HEK293 (cell line): ENCODE measurements around the gene LONP2.

Source experiments
- CTCF ChIA-PET: fragments of 350-600 bp; formaldehyde crosslinking; extraction: SDS; loops from one replicate; lab custom pipeline; 2021; ENCODE audit warnings: antibody characterized with exemption; lab: Yijun Ruan, JAX
- POLR2A ChIA-PET: fragments of 300-600 bp; formaldehyde crosslinking; extraction: SDS; loops from one replicate; lab custom pipeline; 2020; ENCODE audit warnings: antibody characterized with exemption, inconsistent platforms; lab: Yijun Ruan, JAX
- H3K27ac ChIP-seq: fragments of 200-500 bp; sonication (Bioruptor generic); 2 replicates; pipeline ENCODE4 v1.5.1; 2014; ENCODE audit warnings: low read depth, low read length, control low read depth, inconsistent platforms; ENCODE audit errors: extremely low read depth
- H3K36me3 ChIP-seq, 2 experiments: fragments of 200-500 bp in 1 of 2; sonication (Bioruptor generic) in 1 of 2; 1 replicate in 1 of 2; 2 replicates in 1 of 2; pipeline ENCODE4 v1.5.1; 2014 to 2017; ENCODE audit warnings: inconsistent platforms in 2 of 2, low read length in 2 of 2; ENCODE audit not compliant: control insufficient read depth in 2 of 2, insufficient read depth in 1 of 2
- H3K4me1 ChIP-seq: fragments of 200-500 bp; sonication (Bioruptor generic); 2 replicates; pipeline ENCODE4 v1.5.1; 2014; ENCODE audit warnings: mild to moderate bottlenecking, low read length, inconsistent platforms; ENCODE audit not compliant: control insufficient read depth, insufficient read depth
- H3K4me3 ChIP-seq: 2 replicates; pipeline ENCODE4 v1.5.1; 2011; ENCODE audit warnings: low read depth, mild to moderate bottlenecking, control low read depth, low read length, moderate library complexity
- H3K9me3 ChIP-seq: fragments of 200-500 bp; sonication (Bioruptor generic); 2 replicates; pipeline ENCODE4 v1.5.1; 2014; ENCODE audit warnings: low read depth, low read length, inconsistent platforms; ENCODE audit not compliant: control insufficient read depth, insufficient read depth
- GLI2 ChIP-seq: fragments of 450-650 bp; formaldehyde crosslinking; IDR thresholded peaks from 2 replicates; pipeline ENCODE4; 2017; ENCODE audit warnings: missing biosample characterization, missing genetic modification characterization, low read depth, borderline replicate concordance
- SCRT2 ChIP-seq: fragments of 450-650 bp; formaldehyde crosslinking; IDR thresholded peaks from 2 replicates; pipeline ENCODE4 v1.5.1; 2016; ENCODE audit warnings: missing biosample characterization, missing genetic modification characterization
- ZBTB8A ChIP-seq: fragments of 450-650 bp; formaldehyde crosslinking; IDR thresholded peaks from 2 replicates; pipeline ENCODE4 v1.5.1; 2016; ENCODE audit warnings: missing biosample characterization, missing genetic modification characterization
- ZNF311 ChIP-seq: fragments of 450-650 bp; formaldehyde crosslinking; IDR thresholded peaks from 2 replicates; pipeline ENCODE4 v1.5.1; 2017; ENCODE audit warnings: missing biosample characterization, missing genetic modification characterization, borderline replicate concordance
- ZNF501 ChIP-seq: fragments of 450-650 bp; formaldehyde crosslinking; IDR thresholded peaks from 2 replicates; pipeline ENCODE4 v1.5.1; 2016; ENCODE audit warnings: missing biosample characterization, missing genetic modification characterization
- ZNF514 ChIP-seq: fragments of 450-650 bp; formaldehyde crosslinking; IDR thresholded peaks from 2 replicates; pipeline ENCODE4 v1.5.1; 2016; ENCODE audit warnings: missing biosample characterization, missing genetic modification characterization
- ZNF585B ChIP-seq: fragments of 450-650 bp; formaldehyde crosslinking; IDR thresholded peaks from 2 replicates; pipeline ENCODE4 v1.5.1; 2016; ENCODE audit warnings: missing biosample characterization, missing genetic modification characterization
- ZNF660 ChIP-seq: fragments of 450-650 bp; IDR thresholded peaks from 2 replicates; pipeline ENCODE4 v1.5.1; 2018; ENCODE audit warnings: missing biosample characterization, mild to moderate bottlenecking, missing genetic modification characterization
- ZNF747 ChIP-seq: fragments of 450-650 bp; formaldehyde crosslinking; IDR thresholded peaks from 2 replicates; pipeline ENCODE4 v1.5.1; 2016; ENCODE audit warnings: missing biosample characterization, missing genetic modification characterization
- ZNF830 ChIP-seq: fragments of 450-650 bp; IDR thresholded peaks from 2 replicates; pipeline ENCODE4 v1.5.0; 2018; ENCODE audit warnings: missing biosample characterization, missing genetic modification characterization, low read depth, mild to moderate bottlenecking, moderate library complexity
- ZSCAN30 ChIP-seq: fragments of 450-650 bp; IDR thresholded peaks from 2 replicates; pipeline ENCODE4 v1.5.1; 2018; ENCODE audit warnings: missing biosample characterization, mild to moderate bottlenecking, missing genetic modification characterization, moderate library complexity
- TF ChIP-seq, protein P1 (sequence below): fragments of 450-650 bp; formaldehyde crosslinking; IDR thresholded peaks from 2 replicates; pipeline ENCODE4 v1.5.1; 2016; ENCODE audit warnings: missing biosample characterization, missing genetic modification characterization
- TF ChIP-seq, protein P2 (sequence below): fragments of 450-650 bp; formaldehyde crosslinking; IDR thresholded peaks from 2 replicates; pipeline ENCODE4 v1.5.1; 2017; ENCODE audit warnings: missing biosample characterization, mild to moderate bottlenecking, missing genetic modification characterization, moderate library complexity
- TF ChIP-seq, protein P3 (sequence below): fragments of 450-650 bp; formaldehyde crosslinking; IDR thresholded peaks from 2 replicates; pipeline ENCODE4 v1.5.1; 2016; ENCODE audit warnings: missing biosample characterization, missing genetic modification characterization
- TF ChIP-seq, protein P4 (sequence below): fragments of 450-650 bp; formaldehyde crosslinking; optimal IDR thresholded peaks from 2 replicates; pipeline ENCODE3; 2016; ENCODE audit warnings: missing biosample characterization, mild to moderate bottlenecking, missing genetic modification characterization
- TF ChIP-seq, protein P5 (sequence below): fragments of 450-650 bp; formaldehyde crosslinking; IDR thresholded peaks from 2 replicates; pipeline ENCODE4 v1.5.1; 2017; ENCODE audit warnings: missing biosample characterization, missing genetic modification characterization
- TF ChIP-seq, protein P6 (sequence below): fragments of 450-650 bp; formaldehyde crosslinking; IDR thresholded peaks from 2 replicates; pipeline ENCODE4 v1.5.1; 2016; ENCODE audit warnings: missing biosample characterization, missing genetic modification characterization

Gene LONP2

DNA sequence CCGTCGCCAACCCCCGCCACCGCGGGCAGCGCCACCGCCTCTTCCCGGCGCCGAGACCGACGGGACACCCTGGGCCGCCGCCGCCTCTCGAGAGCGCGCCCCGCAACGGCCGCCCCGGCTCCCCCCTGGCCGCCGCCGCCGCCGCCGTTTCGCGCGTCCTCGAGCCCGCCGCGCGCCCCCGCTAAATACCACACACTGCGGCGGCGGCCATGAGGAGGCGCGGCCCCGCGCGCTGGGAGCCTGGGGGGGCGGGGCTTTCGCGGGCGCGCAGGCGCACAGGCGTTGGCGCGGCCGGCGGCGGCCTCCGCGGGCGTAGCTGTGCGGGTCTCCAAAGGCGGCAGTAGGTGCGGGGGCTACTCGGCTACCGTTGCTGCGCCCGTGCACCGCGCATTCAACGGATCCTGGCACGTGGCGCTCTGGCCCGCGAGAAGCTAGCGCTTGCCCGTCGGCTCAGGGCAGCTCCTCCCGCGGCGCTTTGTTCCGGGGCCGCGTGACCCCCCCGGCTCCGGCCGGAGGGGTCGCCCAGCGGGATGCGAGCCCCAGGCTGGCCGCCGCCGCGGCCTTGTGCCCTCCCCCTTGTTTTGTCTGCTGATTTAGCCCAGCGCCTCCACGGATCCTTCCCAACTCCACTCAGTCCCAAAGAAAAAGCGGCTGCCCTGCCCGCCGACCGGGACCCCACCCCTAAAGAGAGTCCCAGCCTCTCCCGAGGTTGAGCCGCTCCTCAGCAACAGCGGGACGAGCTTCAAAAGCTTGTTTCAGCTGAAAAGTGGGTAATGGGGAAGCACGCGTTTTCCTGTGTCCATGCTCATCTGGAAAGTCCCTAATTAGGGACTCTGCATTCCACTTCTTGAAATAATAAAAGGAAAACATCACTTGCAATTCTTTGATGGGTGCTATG, 141.4 kb downstream of the LONP2 start, which contains the start of gene SIAH1 (continued):
- TF ChIP-seq, protein P1, sequence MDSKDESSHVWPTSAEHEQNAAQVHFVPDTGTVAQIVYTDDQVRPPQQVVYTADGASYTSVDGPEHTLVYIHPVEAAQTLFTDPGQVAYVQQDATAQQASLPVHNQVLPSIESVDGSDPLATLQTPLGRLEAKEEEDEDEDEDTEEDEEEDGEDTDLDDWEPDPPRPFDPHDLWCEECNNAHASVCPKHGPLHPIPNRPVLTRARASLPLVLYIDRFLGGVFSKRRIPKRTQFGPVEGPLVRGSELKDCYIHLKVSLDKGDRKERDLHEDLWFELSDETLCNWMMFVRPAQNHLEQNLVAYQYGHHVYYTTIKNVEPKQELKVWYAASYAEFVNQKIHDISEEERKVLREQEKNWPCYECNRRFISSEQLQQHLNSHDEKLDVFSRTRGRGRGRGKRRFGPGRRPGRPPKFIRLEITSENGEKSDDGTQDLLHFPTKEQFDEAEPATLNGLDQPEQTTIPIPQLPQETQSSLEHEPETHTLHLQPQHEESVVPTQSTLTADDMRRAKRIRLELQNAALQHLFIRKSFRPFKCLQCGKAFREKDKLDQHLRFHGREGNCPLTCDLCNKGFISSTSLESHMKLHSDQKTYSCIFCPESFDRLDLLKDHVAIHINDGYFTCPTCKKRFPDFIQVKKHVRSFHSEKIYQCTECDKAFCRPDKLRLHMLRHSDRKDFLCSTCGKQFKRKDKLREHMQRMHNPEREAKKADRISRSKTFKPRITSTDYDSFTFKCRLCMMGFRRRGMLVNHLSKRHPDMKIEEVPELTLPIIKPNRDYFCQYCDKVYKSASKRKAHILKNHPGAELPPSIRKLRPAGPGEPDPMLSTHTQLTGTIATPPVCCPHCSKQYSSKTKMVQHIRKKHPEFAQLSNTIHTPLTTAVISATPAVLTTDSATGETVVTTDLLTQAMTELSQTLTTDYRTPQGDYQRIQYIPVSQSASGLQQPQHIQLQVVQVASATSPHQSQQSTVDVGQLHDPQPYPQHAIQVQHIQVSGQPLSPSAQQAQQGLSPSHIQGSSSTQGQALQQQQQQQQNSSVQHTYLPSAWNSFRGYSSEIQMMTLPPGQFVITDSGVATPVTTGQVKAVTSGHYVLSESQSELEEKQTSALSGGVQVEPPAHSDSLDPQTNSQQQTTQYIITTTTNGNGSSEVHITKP, result peak; percentile 53
- TF ChIP-seq ZSCAN30 (tag by site-specific recombination) (peak; percentile 85; the same call in 1 of the 2 replicates), ZNF660 (tag by site-specific recombination) (peak; percentile 74), ZBTB8A (peak; percentile 82)
- TF ChIP-seq, protein P2, sequence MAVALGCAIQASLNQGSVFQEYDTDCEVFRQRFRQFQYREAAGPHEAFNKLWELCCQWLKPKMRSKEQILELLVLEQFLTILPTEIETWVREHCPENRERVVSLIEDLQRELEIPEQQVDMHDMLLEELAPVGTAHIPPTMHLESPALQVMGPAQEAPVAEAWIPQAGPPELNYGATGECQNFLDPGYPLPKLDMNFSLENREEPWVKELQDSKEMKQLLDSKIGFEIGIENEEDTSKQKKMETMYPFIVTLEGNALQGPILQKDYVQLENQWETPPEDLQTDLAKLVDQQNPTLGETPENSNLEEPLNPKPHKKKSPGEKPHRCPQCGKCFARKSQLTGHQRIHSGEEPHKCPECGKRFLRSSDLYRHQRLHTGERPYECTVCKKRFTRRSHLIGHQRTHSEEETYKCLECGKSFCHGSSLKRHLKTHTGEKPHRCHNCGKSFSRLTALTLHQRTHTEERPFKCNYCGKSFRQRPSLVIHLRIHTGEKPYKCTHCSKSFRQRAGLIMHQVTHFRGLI (tag by site-specific recombination), result peak; percentile 66
- TF ChIP-seq, protein P3, sequence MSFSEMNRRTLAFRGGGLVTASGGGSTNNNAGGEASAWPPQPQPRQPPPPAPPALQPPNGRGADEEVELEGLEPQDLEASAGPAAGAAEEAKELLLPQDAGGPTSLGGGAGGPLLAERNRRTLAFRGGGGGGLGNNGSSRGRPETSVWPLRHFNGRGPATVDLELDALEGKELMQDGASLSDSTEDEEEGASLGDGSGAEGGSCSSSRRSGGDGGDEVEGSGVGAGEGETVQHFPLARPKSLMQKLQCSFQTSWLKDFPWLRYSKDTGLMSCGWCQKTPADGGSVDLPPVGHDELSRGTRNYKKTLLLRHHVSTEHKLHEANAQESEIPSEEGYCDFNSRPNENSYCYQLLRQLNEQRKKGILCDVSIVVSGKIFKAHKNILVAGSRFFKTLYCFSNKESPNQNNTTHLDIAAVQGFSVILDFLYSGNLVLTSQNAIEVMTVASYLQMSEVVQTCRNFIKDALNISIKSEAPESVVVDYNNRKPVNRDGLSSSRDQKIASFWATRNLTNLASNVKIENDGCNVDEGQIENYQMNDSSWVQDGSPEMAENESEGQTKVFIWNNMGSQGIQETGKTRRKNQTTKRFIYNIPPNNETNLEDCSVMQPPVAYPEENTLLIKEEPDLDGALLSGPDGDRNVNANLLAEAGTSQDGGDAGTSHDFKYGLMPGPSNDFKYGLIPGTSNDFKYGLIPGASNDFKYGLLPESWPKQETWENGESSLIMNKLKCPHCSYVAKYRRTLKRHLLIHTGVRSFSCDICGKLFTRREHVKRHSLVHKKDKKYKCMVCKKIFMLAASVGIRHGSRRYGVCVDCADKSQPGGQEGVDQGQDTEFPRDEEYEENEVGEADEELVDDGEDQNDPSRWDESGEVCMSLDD, result no peak
- TF ChIP-seq, protein P4, sequence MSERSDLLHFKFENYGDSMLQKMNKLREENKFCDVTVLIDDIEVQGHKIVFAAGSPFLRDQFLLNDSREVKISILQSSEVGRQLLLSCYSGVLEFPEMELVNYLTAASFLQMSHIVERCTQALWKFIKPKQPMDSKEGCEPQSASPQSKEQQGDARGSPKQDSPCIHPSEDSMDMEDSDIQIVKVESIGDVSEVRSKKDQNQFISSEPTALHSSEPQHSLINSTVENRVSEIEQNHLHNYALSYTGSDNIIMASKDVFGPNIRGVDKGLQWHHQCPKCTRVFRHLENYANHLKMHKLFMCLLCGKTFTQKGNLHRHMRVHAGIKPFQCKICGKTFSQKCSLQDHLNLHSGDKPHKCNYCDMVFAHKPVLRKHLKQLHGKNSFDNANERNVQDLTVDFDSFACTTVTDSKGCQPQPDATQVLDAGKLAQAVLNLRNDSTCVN (tag by site-specific recombination), result peak; percentile 80

DNA sequence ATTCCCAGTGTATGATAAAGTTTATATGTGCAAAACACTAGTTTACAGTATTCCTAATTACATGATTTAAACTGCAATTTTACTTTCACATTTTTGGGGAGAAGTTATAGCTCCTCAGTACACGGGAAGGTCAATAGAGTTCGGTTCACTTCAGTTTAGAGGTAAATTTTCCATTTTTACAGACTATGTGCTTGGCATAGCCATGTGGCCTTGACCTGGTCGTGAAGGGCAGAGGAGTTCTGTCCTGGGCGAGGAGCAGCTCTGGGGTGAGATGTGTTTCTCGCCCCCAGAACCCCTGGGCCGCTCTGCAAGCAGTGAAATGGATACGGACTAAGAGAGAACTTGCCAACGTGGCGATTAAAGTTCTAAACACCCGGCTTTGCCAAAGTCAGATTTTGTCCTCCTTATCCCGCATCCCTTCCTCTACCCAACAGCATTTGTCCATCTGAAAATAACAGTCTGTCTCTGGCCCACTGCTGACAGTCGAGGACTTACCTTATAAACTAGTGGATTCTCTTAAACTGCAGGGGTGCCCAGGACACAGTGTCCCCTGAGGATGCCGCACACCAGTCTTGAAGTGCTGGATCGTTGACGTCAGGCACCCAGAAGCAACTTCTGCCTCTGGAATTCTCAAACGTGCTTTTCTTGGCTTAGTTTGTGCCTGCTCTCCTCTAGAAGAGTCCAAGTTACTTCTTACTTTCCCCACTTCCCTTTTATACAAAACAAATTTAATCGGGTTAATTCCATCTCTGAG, 142.6 kb downstream of the LONP2 start:
- Histone ChIP-seq H3K4me3 (no peak overlapping the region), H3K4me1 (peaks cover 5% of the 10 kb centered on the region; the same call in 1 of the 2 replicates), H3K36me3 (no peaks in the 10 kb centered on the region; a peak in 1 of 3 replicates), H3K27ac (no peak overlapping the region), H3K9me3 (no peaks in the 10 kb centered on the region)
- ChIA-PET CTCF (interaction anchor here (0.7 to 0.8 kb wide), 2 partner anchors 20 to 244 kb away, joined by 4 read pairs; no protein-coding TSS in a partner anchor), POLR2A (no interaction called here)
- no peak for TF ChIP-seq GLI2 (tag by site-specific recombination)
- TF ChIP-seq ZNF585B, result peak; percentile 42

DNA sequence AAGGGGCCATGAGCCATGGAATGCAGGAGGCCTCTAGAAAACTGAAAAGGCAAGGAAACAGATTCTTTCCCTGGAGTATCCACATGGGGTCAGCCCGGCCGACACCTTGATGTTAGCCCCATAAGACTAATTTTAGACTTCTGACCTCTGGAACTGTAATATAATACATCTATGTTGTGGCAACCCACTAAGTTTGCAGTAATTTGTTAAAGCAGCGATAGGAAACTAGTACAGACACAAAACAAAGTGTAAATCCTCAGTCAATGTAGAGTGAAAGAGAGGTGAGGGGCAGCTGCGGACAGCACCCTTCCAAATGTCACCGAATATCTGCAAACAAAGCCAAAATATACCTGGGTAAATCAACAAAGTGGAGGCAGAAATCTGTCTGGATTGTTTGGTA, 148.3 kb downstream of the LONP2 start:
- POLR2A ChIA-PET, result no interaction called here
- CTCF ChIA-PET, result no interaction called here
- H3K36me3 ChIP-seq, result no peaks in the 10 kb centered on the region
- H3K9me3 ChIP-seq, result no peaks in the 10 kb centered on the region
- no peaks in the 10 kb centered on the region for H3K4me1 ChIP-seq
- H3K4me3 ChIP-seq, result no peak overlapping the region
- no peak overlapping the region for H3K27ac ChIP-seq
- TF ChIP-seq, protein P5, sequence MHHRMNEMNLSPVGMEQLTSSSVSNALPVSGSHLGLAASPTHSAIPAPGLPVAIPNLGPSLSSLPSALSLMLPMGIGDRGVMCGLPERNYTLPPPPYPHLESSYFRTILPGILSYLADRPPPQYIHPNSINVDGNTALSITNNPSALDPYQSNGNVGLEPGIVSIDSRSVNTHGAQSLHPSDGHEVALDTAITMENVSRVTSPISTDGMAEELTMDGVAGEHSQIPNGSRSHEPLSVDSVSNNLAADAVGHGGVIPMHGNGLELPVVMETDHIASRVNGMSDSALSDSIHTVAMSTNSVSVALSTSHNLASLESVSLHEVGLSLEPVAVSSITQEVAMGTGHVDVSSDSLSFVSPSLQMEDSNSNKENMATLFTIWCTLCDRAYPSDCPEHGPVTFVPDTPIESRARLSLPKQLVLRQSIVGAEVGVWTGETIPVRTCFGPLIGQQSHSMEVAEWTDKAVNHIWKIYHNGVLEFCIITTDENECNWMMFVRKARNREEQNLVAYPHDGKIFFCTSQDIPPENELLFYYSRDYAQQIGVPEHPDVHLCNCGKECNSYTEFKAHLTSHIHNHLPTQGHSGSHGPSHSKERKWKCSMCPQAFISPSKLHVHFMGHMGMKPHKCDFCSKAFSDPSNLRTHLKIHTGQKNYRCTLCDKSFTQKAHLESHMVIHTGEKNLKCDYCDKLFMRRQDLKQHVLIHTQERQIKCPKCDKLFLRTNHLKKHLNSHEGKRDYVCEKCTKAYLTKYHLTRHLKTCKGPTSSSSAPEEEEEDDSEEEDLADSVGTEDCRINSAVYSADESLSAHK, result no peak
- TF ChIP-seq ZNF514 (tag by site-specific recombination), result no peak
- no peak for TF ChIP-seq ZNF747
- TF ChIP-seq ZNF311 (tag by site-specific recombination), result no peak
- TF ChIP-seq SCRT2 (tag by site-specific recombination), result no peak
- no peak for TF ChIP-seq ZNF830 (tag by site-specific recombination)
- TF ChIP-seq ZNF501, result no peak
- TF ChIP-seq, protein P6, sequence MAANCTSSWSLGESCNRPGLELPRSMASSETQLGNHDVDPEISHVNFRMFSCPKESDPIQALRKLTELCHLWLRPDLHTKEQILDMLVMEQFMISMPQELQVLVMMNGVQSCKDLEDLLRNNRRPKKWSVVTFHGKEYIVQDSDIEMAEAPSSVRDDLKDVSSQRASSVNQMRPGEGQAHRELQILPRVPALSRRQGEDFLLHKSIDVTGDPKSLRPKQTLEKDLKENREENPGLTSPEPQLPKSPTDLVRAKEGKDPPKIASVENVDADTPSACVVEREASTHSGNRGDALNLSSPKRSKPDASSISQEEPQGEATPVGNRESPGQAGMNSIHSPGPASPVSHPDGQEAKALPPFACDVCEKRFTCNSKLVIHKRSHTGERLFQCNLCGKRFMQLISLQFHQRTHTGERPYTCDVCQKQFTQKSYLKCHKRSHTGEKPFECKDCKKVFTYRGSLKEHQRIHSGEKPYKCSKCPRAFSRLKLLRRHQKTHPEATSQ (tag by site-specific recombination), result no peak
